ENCODE results near the gene NUP62CL. TPM values are rescaled to one million over a fixed set of nuclear protein-coding genes. Genes with fewer than 3 reads are reported as not detected.

Gene NUP62CL
- total and polyA plus RNA-seq, 2 donors from 2014 or later = 9.2 to 9.8 TPM

GRCh38 chrX:107107459-107107858 is 98.8 kb downstream of the NUP62CL start:
- H3K27me3 ChIP-seq (ENCODE audit: control insufficient read depth, insufficient read depth, low read length) = no peaks in the 10 kb centered on the region
- peaks cover 0 to 1% (median 0%) of the 10 kb centered on the region in 3 donors for H3K9me3 ChIP-seq (ENCODE audit: control insufficient read depth in 2 of 3, insufficient read depth in 1 of 3, low read length in 3 of 3)
- FAIRE-seq (no peak), DNase-seq (no peak)
- H3K9ac ChIP-seq (ENCODE audit: low read length in 3 of 3) = no peak overlapping the region
- intact Hi-C loops (cut with DNase I) = no loop called here
- no peak overlapping the region for H3K27ac ChIP-seq (ENCODE audit: low read depth in 2 of 2, low read length in 2 of 2)
- no peak for TF ChIP-seq CTCF (IDR thresholded peaks at IDR 0.05; ENCODE audit: borderline replicate concordance, extremely low read depth, insufficient read depth)
- H3K4me3 ChIP-seq (ENCODE audit: low read length in 3 of 3) = no peak overlapping the region
- H3K4me1 ChIP-seq (ENCODE audit: control insufficient read depth in 2 of 3, insufficient read depth in 2 of 3, low read depth in 1 of 3, low read length in 3 of 3) = no peaks in the 10 kb centered on the region
- peaks cover under 1 to 3% (median 2%) of the 10 kb centered on the region in 3 donors for H3K36me3 ChIP-seq (ENCODE audit: control insufficient read depth in 2 of 3, insufficient read depth in 3 of 3, low read length in 3 of 3)

- H3K36me3 ChIP-seq (ENCODE audit: control insufficient read depth in 2 of 3, insufficient read depth in 3 of 3, low read length in 3 of 3) = no peaks in the 10 kb centered on the region
- TF ChIP-seq CTCF (IDR thresholded peaks at IDR 0.05; ENCODE audit: borderline replicate concordance, extremely low read depth, insufficient read depth) = no peak
- intact Hi-C loops (cut with DNase I) = no loop called here
- H3K9me3 ChIP-seq (ENCODE audit: control insufficient read depth in 2 of 3, insufficient read depth in 1 of 3, low read length in 3 of 3) = no peaks in the 10 kb centered on the region
- no peak overlapping the region for H3K4me3 ChIP-seq (ENCODE audit: low read length in 3 of 3)
- no peak overlapping the region for H3K9ac ChIP-seq (ENCODE audit: low read length in 3 of 3)
- no peaks in the 10 kb centered on the region for H3K4me1 ChIP-seq (ENCODE audit: control insufficient read depth in 2 of 3, insufficient read depth in 2 of 3, low read depth in 1 of 3, low read length in 3 of 3)
- DNase-seq = peak in 1 of 5 donors; percentile 1
- no peak overlapping the region for H3K27ac ChIP-seq (ENCODE audit: low read depth in 2 of 2, low read length in 2 of 2)
- no peaks in the 10 kb centered on the region for H3K27me3 ChIP-seq (ENCODE audit: control insufficient read depth, insufficient read depth, low read length)
- FAIRE-seq = no peak
Measured at GRCh38 chrX:107102980-107103379, 103.3 kb downstream of the NUP62CL start.

- intact Hi-C loops (cut with DNase I) = no loop called here
- Histone ChIP-seq H3K27ac (ENCODE audit: low read depth in 2 of 2, low read length in 2 of 2) (no peak overlapping the region), H3K4me1 (ENCODE audit: control insufficient read depth in 2 of 3, insufficient read depth in 2 of 3, low read depth in 1 of 3, low read length in 3 of 3) (no peaks in the 10 kb centered on the region), H3K9me3 (ENCODE audit: control insufficient read depth in 2 of 3, insufficient read depth in 1 of 3, low read length in 3 of 3) (peaks cover 0 to 2% (median 0%) of the 10 kb centered on the region in 3 donors), H3K36me3 (ENCODE audit: control insufficient read depth in 2 of 3, insufficient read depth in 3 of 3, low read length in 3 of 3) (no peaks in the 10 kb centered on the region), H3K4me3 (ENCODE audit: low read length in 3 of 3) (no peak overlapping the region), H3K27me3 (ENCODE audit: control insufficient read depth, insufficient read depth, low read length) (no peaks in the 10 kb centered on the region), H3K9ac (ENCODE audit: low read length in 3 of 3) (no peak overlapping the region)
- DNase-seq = no peak
- no peak for FAIRE-seq
- TF ChIP-seq CTCF (IDR thresholded peaks at IDR 0.05; ENCODE audit: borderline replicate concordance, extremely low read depth, insufficient read depth) = no peak
Measured at GRCh38 chrX:107076158-107076557, 130.1 kb downstream of the NUP62CL start.

Other genes starting within 250 kb of the NUP62CL start
- gene MORC4, start 206.2 kb downstream of the NUP62CL start, total RNA-seq = 12.6 TPM
- 8.2 TPM for gene MORC4, start 206.2 kb downstream of the NUP62CL start, polyA plus RNA-seq (ENCODE audit: insufficient read depth, low read depth, low replicate concordance)
- gene RBM41, start 87.6 kb downstream of the NUP62CL start, total RNA-seq = 20.9 TPM
- 3.5 TPM for gene RBM41, start 87.6 kb downstream of the NUP62CL start, polyA plus RNA-seq (ENCODE audit: insufficient read depth, low read depth, low replicate concordance)
- gene DNAAF6, start 178 bp upstream of the NUP62CL start, total RNA-seq = not detected
- gene DNAAF6, start 178 bp upstream of the NUP62CL start, polyA plus RNA-seq (ENCODE audit: insufficient read depth, low read depth, low replicate concordance) = not detected
- gene FRMPD3, start 243.2 kb upstream of the NUP62CL start, total RNA-seq = 0.25 TPM
- gene FRMPD3, start 243.2 kb upstream of the NUP62CL start, polyA plus RNA-seq (ENCODE audit: insufficient read depth, low read depth, low replicate concordance) = not detected